Right ventricle myocardium inferior (tissue), 1 donor: ENCODE measurements around the gene SGCA. TPM values are rescaled to one million over a fixed set of nuclear protein-coding genes. Genes with fewer than 3 reads are reported as not detected.
A peak's percentile ranks its signal among the peaks of the same experiment; 100 is the strongest.

Source experiments
- ATAC-seq: fragments of 200-7000 bp; cut with Tn5 transposase; one replicate; pipeline ENCODE4 v1.9.1; 2020; ENCODE audit warnings: mild to moderate bottlenecking, moderate library complexity
- DNase-seq: peaks from one replicate; pipeline ENCODE4 v3.0.0; 2021; ENCODE audit errors: missing footprints
- intact Hi-C: fragments of 100-400 bp; cut with DNase I; formaldehyde crosslinking; loops from one replicate; pipeline ENCODE4 v1.11.0; 2022
- total RNA-seq: library from RNA; stranded (reverse); fragmentation: NEBNext Ultra II Directional; extraction: Animal tissue kit (Norgen Biotek cat#: 25700); gene quantifications from one replicate; pipeline ENCODE4 v1.2.1, GENCODE V29; 2021
- donor health status: DM: no; HTN: yes; CAD: no; lungs with severe emphysema.

Gene SGCA
- total RNA-seq, 1 donor from 2014 or later, result 151 TPM

GRCh38 chr17:50132104-50132794, 33.6 kb upstream of the SGCA start:
- ATAC-seq, result no peak
- intact Hi-C loops, result no loop called here
- peak; percentile 14 for DNase-seq

DNA sequence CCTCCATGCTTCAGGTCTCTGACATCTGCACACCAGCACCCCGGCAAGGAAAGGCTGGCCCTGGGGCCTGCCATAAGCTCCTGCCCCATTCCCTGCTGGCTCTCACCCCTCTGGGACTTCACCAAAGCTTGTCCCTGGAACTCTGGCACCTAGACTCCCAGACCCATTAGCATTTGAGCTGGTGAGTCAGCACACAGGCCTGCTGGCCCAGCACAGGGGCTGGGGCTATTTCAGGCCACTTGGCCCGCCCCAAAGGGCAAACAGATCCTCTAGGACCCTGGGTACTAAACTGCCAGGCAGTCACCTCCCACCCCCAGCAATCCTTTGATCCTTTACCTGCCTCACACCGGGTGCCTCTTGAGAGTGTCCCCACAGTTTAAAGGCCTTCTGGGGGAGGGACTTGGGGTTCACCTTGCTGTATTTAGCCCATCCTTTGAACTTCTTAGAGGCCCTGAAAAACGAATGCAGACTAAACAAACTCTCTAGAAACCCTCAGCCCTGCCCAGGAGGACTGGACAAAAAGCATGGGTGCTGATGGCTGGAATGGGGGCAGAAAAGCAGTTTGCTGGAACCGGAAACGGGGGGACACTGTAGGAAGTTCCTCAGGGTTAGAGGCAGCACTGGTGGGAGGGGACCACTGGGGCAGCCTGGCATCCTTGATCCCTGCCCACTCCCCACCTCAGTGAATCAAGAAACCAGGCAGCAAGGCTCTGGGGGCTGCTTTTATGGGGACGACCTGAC, 32.6 kb upstream of the SGCA start:
- peak; percentile 45 for DNase-seq
- ATAC-seq, result peak; percentile 73
- intact Hi-C loops, result no loop called here

- DNase-seq, result peak; percentile 52
- intact Hi-C loops, result no loop called here
- ATAC-seq, result no peak
Observed at GRCh38 chr17:50133769-50134099, 32.1 kb upstream of the SGCA start.

DNA sequence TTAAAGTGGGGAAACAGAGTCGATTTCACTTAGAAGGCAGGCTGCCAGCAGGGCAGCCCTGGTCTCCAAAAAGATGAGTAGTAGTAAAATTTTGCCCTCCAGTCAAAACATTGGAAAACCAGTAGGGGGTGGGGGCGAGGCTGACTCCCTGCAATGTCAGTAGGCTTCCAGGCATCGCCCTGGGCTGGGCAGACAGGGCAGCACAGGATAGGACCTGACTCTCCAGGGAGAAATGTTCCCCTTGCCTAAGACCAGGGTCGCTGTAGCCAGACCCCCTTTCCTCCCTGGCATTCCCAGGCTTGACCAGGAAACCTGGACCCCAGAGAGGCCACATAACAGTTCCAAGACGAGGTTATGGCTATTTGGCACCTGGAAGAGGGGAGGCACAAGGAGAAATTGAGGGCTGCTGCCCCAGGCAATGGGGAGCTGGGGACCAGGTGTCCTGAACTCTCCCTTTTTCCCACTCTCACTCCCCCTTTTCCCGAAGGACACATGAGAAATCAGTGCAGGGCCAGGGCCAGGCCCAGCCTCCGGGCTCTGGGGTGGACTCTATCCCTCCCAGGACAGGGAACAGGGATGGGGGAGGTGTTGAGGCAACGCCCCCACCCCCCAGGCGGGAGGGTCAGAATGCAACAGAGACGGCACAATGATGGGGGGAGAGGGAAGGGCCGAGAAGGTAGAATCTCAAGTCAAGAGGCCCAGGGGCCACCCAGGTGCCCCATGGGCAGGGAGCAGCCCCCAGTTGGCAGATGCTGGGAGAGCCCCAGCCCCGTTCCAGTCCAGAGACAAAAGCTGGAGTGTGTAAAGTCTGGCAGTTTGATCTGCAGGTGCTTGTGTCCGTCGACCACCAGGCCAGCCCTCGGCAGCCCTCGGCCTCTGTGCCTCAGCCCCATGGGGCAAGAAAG, 31.3 kb upstream of the SGCA start:
- DNase-seq, result no peak
- intact Hi-C loops, result no loop called here
- no peak for ATAC-seq

- ATAC-seq (no peak), DNase-seq (no peak)
- intact Hi-C loops, result no loop called here
Observed at GRCh38 chr17:50135316-50136095, 30.3 kb upstream of the SGCA start.

- ATAC-seq (no peak), DNase-seq (no peak)
- intact Hi-C loops, result no loop called here
Observed at GRCh38 chr17:50136096-50136687, 29.6 kb upstream of the SGCA start.

DNA sequence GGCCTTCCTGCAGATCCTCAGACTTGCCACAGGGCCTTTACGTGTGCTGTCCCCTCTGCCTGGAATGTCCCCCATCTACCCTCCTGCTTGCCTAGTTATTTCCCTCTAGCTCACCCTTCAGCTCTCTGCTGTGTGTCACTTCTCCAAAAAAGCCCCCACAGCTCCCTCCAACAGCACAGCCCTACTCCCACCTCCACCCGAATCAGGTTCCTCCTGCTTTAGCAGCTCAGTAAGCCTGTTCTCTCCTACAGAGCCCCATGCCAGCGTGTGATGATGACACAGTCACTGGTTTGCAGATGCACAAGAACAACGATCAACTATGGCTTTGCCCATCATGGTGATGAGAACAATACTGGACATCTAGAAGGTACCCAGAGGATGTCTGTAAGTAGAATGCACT, 28.8 kb upstream of the SGCA start:
- ATAC-seq (no peak), DNase-seq (no peak)
- intact Hi-C loops, result no loop called here

GRCh38 chr17:50139185-50139783, 26.5 kb upstream of the SGCA start:
- ATAC-seq (no peak), DNase-seq (no peak)
- intact Hi-C loops, result no loop called here

- intact Hi-C loops, result loop anchor here (2.0 kb wide), 1 partner anchor 37 kb away; no protein-coding TSS in a partner anchor
- DNase-seq, result peak; percentile 93
- peak; percentile 76 for ATAC-seq
Observed at GRCh38 chr17:50139950-50140885, 25.6 kb upstream of the SGCA start.

DNA sequence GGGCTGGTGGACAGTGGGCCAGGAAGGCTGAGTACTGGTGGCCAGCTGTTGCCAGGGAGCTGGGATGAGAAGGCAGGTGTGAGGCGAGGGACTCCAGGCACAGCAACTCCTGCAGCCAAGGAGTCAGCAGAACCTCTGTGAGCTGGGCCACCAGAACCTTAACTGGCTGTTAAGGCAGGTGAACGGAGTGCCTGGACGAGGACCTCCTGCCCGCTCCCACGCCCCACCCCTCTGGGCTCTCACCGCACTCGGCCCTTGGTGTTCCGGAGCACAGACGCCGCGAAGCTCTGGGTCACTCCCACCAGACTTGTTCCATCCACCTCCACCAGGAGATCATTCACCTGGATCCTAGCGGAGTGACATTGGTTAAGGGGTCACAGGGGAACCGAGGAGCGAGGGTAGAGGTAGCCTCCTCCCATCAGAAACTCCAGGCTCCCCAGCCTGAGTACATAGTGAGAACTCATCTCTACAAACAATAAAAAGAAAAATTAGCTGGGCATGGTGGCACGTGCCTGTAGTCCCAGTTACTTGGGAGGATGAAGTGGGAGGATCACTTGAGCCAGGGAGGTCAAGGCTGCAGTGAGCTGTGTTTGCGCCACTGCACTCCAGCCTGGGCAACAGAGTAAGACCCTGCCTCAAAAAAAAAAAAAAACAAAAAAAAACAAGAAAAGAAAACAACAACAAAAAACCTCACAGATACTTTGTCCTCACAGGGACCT, 24.6 kb upstream of the SGCA start:
- no peak for DNase-seq
- no peak for ATAC-seq
- intact Hi-C loops, result loop anchor here (2.0 kb wide), 1 partner anchor 36 kb away; no protein-coding TSS in a partner anchor

DNA sequence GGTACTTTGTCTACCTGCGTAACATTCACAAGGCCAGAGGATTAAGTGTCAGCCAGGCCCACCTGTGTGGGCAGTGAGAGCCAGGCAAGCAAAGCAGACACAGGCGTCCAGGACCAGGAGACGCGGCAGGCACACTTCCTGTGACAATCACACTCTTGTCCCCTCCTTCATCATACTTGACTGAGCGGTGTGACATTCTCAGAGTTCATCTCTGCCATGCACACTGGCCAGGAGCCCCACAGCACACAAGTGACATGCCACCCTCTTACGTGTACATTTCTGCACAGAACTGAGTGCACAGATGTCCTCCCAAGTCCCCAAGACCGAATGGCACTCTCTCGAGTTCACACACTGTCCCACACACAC, 24.1 kb upstream of the SGCA start:
- intact Hi-C loops, result loop anchor here (2.0 kb wide), 1 partner anchor 35 kb away; no protein-coding TSS in a partner anchor
- DNase-seq (no peak), ATAC-seq (no peak)

DNA sequence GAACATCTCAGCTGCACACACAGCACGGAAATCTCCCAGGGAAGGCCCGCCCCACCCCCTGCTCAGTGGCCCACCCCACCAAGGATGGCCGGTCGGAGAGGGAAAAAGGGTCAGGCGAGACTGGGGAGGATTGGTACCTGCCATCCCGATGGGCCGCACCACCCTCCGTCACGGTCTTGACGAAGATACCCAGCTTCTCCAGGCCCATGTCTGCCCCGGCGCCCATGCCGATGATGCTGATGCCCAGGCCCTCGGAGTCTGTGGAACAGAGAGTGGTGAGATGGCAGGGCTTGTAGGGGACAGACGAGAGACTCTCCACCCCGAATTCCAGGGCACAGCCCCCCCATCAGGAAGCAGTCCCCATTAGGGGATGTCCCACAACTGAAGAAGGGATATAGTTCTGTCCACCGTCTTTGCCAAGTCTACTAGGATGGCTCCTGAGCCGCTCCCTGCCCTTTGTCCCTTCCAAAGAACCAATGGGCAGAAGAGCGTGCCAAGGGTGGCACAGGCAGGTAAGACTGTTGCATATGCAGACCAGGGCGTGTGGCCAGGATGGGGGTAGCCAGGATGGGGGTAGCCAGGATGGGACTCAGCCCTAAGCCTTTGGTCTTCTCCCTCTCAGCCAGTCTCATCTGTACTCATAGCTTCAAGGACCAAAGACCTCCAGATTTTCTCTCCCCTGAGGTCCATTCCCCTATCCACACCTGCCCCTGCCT, 22.2 kb upstream of the SGCA start:
- ATAC-seq (no peak), DNase-seq (no peak)
- intact Hi-C loops, result no loop called here

GRCh38 chr17:50144355-50144754, 21.4 kb upstream of the SGCA start:
- no peak for ATAC-seq
- intact Hi-C loops, result no loop called here
- no peak for DNase-seq

DNA sequence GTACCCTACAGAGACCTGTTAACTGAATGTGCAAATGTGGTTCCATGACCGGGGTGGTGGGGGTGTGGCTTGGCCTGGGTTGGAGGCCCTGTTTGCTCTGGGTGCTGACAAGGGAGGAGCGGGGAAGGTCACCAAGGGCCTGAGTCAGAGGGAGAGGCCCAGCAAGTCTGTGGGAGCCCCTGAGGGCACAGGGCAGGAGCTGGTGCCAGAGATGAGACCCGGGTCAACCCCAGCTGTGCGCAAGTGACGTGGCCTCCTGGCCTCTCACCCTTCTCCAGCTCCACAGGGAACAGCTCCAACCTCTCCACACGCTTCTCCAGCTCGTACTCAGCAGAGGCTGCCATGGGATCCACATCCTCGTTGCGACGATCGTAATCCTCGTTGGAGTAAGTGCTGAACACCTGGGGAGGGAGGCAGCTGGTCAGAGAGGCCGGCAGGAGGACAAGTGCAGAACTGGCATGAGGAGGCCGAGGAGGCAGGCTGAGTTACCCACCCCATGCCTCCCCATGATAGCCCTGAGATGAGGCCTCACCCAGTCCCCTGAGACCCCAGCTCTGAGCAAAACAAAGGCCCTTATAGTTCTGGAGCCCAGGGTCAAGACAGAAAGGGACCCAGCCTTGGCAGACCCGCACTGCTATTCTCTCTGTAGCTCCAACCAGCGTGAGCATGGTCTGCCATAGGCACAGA, 20.8 kb upstream of the SGCA start:
- intact Hi-C loops, result no loop called here
- DNase-seq (no peak), ATAC-seq (peak; percentile 21)

DNA sequence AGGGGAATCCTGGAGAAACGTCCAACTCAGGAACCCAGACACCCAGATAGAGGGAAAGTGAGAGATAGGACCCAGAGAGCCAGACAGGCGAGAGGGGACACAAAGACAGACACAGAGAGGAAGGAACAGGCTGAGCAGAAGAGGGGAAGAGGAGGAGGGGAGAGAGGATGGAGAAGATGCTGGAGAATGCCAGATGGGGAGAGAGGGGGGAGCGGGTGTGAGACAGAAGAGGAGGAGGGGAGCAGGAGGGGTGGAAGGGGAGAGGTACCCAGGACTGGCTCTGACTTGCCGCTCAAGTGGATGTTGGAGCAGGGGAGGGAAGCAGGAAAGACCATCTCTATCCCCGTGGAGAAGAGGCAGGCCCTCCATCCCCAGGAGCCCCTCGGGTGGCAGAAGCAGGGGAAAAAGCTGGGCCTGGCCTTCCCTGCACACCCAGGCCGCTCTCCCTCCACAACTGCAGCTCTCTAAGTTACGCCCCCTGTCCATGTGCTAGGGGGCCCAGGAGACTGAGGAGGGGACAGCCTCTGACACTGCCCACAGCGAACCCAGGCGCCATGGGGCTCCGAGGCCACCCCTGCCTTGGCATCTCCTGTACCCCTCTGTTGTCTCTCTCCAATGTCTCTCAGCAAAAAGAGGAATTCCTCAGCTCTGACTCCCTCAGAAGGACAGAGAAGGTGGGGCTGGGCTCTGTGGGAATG, 20.1 kb upstream of the SGCA start:
- ATAC-seq (no peak), DNase-seq (peak; percentile 13)
- intact Hi-C loops, result no loop called here
